OCI-LY7 (cell line): Measurements from ENCODE around the gene GJC2. TPM values are rescaled to one million over a fixed set of nuclear protein-coding genes. Genes with fewer than 3 reads are reported as not detected.
"Not testable (repeated sequence)": the region's sequence is repeated elsewhere in the genome, so short reads cannot be mapped to it uniquely, and the experiment has no call there.

Source experiments
- BruUV-seq: library from RNA; stranded (reverse); fragments of 400-500 nt; replicated peaks from 2 replicates; lab custom pipeline; 2021; lab: Mats Ljungman, UMichigan
- CTCF ChIA-PET: fragments of 300-600 bp; sonication (Branson Sonifier 250); formaldehyde crosslinking; loops from one replicate; lab custom pipeline; 2022; ENCODE audit warnings: antibody characterized with exemption; ENCODE audit not compliant: unreplicated experiment; lab: Charles Lee
- POLR2A ChIA-PET: fragments of 300-600 bp; sonication (Branson Sonifier 250); formaldehyde crosslinking; loops from one replicate; lab custom pipeline; 2022; ENCODE audit warnings: antibody characterized with exemption; lab: Charles Lee
- DNase-seq: peaks from one replicate; pipeline ENCODE4 v3.0.0-alpha.2; 2015; ENCODE audit warnings: low spot score
- H2AFZ ChIP-seq: fragments of 200-600 bp; sonication (generic), shearing (Covaris generic); 2 replicates; pipeline ENCODE4 v1.6.1; 2014; ENCODE audit warnings: mild to moderate bottlenecking, antibody characterized with exemption, low read length, moderate library complexity
- H3K27ac ChIP-seq: fragments of 200-600 bp; sonication (generic); 2 replicates; pipeline ENCODE4 v1.5.1; 2014; ENCODE audit warnings: mixed run types, low read depth, mild to moderate bottlenecking, moderate library complexity, low read length, inconsistent platforms; ENCODE audit not compliant: poor library complexity, severe bottlenecking
- H3K36me3 ChIP-seq: fragments of 200-600 bp; sonication (generic); 2 replicates; pipeline ENCODE4 v1.6.1; 2014; ENCODE audit warnings: mild to moderate bottlenecking, antibody characterized with exemption, low read length, moderate library complexity, mixed read lengths; ENCODE audit not compliant: insufficient read depth
- H3K4me1 ChIP-seq: fragments of 200-600 bp; sonication (generic); 2 replicates; pipeline ENCODE4 v1.5.1; 2014; ENCODE audit warnings: mild to moderate bottlenecking, low read length; ENCODE audit not compliant: insufficient read depth, poor library complexity, severe bottlenecking
- H3K4me2 ChIP-seq: fragments of 200-600 bp; sonication (generic); 2 replicates; pipeline ENCODE4 v1.6.1; 2014; ENCODE audit warnings: mild to moderate bottlenecking, low read length
- H3K4me3 ChIP-seq: fragments of 200-600 bp; sonication (generic); 2 replicates; pipeline ENCODE4 v1.5.1; 2014; ENCODE audit warnings: mild to moderate bottlenecking, low read depth, low read length; ENCODE audit not compliant: poor library complexity, severe bottlenecking
- H3K79me2 ChIP-seq: fragments of 200-600 bp; sonication (generic); 2 replicates; pipeline ENCODE4 v1.6.1; 2016; ENCODE audit warnings: low read depth, mild to moderate bottlenecking, low read length, moderate library complexity, mixed read lengths; ENCODE audit not compliant: insufficient read depth
- H3K9me2 ChIP-seq: fragments of 200-600 bp; sonication (generic); 2 replicates; pipeline ENCODE4 v1.6.1; 2016; ENCODE audit warnings: mild to moderate bottlenecking, low read length, mixed read lengths; ENCODE audit not compliant: insufficient read depth
- H3K9me3 ChIP-seq: fragments of 200-600 bp; sonication (generic); 2 replicates; pipeline ENCODE4 v1.6.1; 2014; ENCODE audit warnings: mild to moderate bottlenecking, mixed run types, low read length, mixed read lengths
- H4K20me1 ChIP-seq: fragments of 200-600 bp; sonication (generic); 2 replicates; pipeline ENCODE4 v1.6.1; 2014; ENCODE audit warnings: mild to moderate bottlenecking, antibody characterized with exemption, low read length, moderate library complexity, mixed read lengths; ENCODE audit not compliant: insufficient read depth
- EZH2phosphoT487 ChIP-seq: fragments of 200-600 bp; sonication (generic); IDR thresholded peaks from 2 replicates; pipeline ENCODE4 v1.6.1; 2018; ENCODE audit warnings: low read depth, borderline replicate concordance, mild to moderate bottlenecking, mixed run types, antibody characterized with exemption, low read length, moderate library complexity, mixed read lengths
- intact Hi-C: fragments of 100-400 bp; cut with micrococcal nuclease; formaldehyde crosslinking; loops from one replicate; pipeline ENCODE4 v1.10.0; 2022; ENCODE audit not compliant: unreplicated experiment
- total RNA-seq, 2 experiments: library from RNA; depleted of rRNA in 1 of 2; stranded (reverse); fragments of >200 nt in 1 of 2; shearing (Covaris generic) in 1 of 2; gene quantifications; 2 replicates each; pipeline ENCODE4 v1.2.3, GENCODE V29; 2014 to 2022
- TF ChIP-seq, protein P1 (sequence below): fragments of 200-600 bp; sonication (generic); conservative IDR thresholded peaks from 2 replicates; pipeline ENCODE4 v1.5.1; 2014; ENCODE audit warnings: mild to moderate bottlenecking, antibody characterized with exemption, low read length, moderate library complexity, mixed read lengths

The GJC2 gene
- total RNA-seq, 2 experiments from 2014 or later: 0.22 to 0.80 TPM

GRCh38 chr1:228109962-228110488, 39.7 kb upstream of the GJC2 start:
- no peak overlapping the region for H3K27ac ChIP-seq
- H3K4me1 ChIP-seq: peaks cover 14% of the 10 kb centered on the region
- no peaks in the 10 kb centered on the region for H4K20me1 ChIP-seq
- H3K36me3 ChIP-seq: peaks cover 10% of the 10 kb centered on the region; the same call in 1 of the 2 replicates
- H3K4me3 ChIP-seq: peak overlapping the region; percentile 93
- H2AFZ ChIP-seq: peak overlapping the region; percentile 76
- BruUV-seq: no TSS peak
- H3K9me3 ChIP-seq: no peaks in the 10 kb centered on the region
- CTCF ChIA-PET: interaction anchor here (0.6 kb wide), 1 partner anchor 115 kb away, joined by 4 read pairs; no protein-coding TSS in a partner anchor
- intact Hi-C loops: no loop called here
- DNase-seq: no peak
- peaks cover 8% of the 10 kb centered on the region for H3K79me2 ChIP-seq
- peak overlapping the region; percentile 99 for H3K4me2 ChIP-seq
- POLR2A ChIA-PET: interaction anchor here (0.9 to 1.6 kb wide), 3 partner anchors 9 to 349 kb away, joined by 3 to 7 read pairs (median 3); no protein-coding TSS in a partner anchor
- no peaks in the 10 kb centered on the region for H3K9me2 ChIP-seq
- TF ChIP-seq EZH2phosphoT487: no peak
- TF ChIP-seq, protein P1, sequence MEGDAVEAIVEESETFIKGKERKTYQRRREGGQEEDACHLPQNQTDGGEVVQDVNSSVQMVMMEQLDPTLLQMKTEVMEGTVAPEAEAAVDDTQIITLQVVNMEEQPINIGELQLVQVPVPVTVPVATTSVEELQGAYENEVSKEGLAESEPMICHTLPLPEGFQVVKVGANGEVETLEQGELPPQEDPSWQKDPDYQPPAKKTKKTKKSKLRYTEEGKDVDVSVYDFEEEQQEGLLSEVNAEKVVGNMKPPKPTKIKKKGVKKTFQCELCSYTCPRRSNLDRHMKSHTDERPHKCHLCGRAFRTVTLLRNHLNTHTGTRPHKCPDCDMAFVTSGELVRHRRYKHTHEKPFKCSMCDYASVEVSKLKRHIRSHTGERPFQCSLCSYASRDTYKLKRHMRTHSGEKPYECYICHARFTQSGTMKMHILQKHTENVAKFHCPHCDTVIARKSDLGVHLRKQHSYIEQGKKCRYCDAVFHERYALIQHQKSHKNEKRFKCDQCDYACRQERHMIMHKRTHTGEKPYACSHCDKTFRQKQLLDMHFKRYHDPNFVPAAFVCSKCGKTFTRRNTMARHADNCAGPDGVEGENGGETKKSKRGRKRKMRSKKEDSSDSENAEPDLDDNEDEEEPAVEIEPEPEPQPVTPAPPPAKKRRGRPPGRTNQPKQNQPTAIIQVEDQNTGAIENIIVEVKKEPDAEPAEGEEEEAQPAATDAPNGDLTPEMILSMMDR: no peak

GRCh38 chr1:228110556-228110955, 39.2 kb upstream of the GJC2 start:
- peaks cover 8% of the 10 kb centered on the region for H3K79me2 ChIP-seq
- POLR2A ChIA-PET: interaction anchor here (1.1 kb wide), 1 partner anchor 8 kb away, joined by 3 read pairs; no protein-coding TSS in a partner anchor
- H4K20me1 ChIP-seq: no peaks in the 10 kb centered on the region
- no peak for TF ChIP-seq EZH2phosphoT487
- TF ChIP-seq, protein P1: no peak
- intact Hi-C loops: no loop called here
- no peak overlapping the region for H3K4me2 ChIP-seq
- no peak overlapping the region for H2AFZ ChIP-seq
- H3K36me3 ChIP-seq: peaks cover 10% of the 10 kb centered on the region; the same call in 1 of the 2 replicates
- CTCF ChIA-PET: no interaction called here
- no peaks in the 10 kb centered on the region for H3K9me2 ChIP-seq
- H3K4me1 ChIP-seq: peaks cover 14% of the 10 kb centered on the region
- no peak overlapping the region for H3K4me3 ChIP-seq
- BruUV-seq: no TSS peak
- H3K27ac ChIP-seq: no peak overlapping the region
- no peaks in the 10 kb centered on the region for H3K9me3 ChIP-seq
- no peak for DNase-seq

DNA sequence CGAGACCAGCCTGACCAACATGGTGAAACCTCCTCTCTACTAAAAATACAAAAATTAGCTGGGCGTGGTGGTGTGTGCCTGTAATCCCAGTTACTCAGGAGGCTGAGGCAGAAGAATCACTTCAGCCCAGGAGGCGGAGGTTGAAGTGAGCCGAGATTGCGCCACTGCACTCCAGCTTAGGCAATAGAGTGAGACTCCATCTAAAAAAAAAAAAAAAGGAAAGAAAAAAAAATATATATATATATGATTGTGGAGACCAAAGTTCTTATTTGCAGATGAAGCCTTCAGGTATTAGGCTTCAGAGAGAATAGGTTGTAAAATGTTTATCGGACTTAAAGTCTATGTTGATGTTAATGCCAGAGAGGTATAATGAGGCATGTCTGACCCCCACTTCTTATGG, 38.4 kb upstream of the GJC2 start:
- intact Hi-C loops, H3K4me2 ChIP-seq, H3K36me3 ChIP-seq, H3K27ac ChIP-seq, H4K20me1 ChIP-seq, H3K4me3 ChIP-seq, BruUV-seq, DNase-seq, H3K9me2 ChIP-seq, CTCF ChIA-PET, H3K9me3 ChIP-seq, H2AFZ ChIP-seq, H3K79me2 ChIP-seq: not testable (repeated sequence)
- POLR2A ChIA-PET: interaction anchor here (2.0 kb wide), 1 partner anchor 10 kb away, joined by 6 read pairs; no protein-coding TSS in a partner anchor
- H3K4me1 ChIP-seq: peaks cover 14% of the 10 kb centered on the region
